GM12801 (cell line): ENCODE measurements around the gene CAMTA1.

Source experiments
- CTCF ChIP-seq: IDR thresholded peaks from one replicate; pipeline ENCODE4 v1.5.1; 2011; ENCODE audit warnings: control low read depth; ENCODE audit not compliant: insufficient read length; ENCODE audit errors: extremely low read depth

The CAMTA1 gene

GRCh38 chr1:7363450-7363849 is 578.2 kb downstream of the CAMTA1 start:
- TF ChIP-seq CTCF: no peak

- TF ChIP-seq CTCF: no peak
Measured at GRCh38 chr1:7365706-7366105, 580.5 kb downstream of the CAMTA1 start.

- TF ChIP-seq CTCF: no peak
Measured at GRCh38 chr1:7366286-7366954, 581.2 kb downstream of the CAMTA1 start.

- no peak for TF ChIP-seq CTCF
Measured at GRCh38 chr1:7366955-7367665, 581.9 kb downstream of the CAMTA1 start.

GRCh38 chr1:7369866-7370265 is 584.6 kb downstream of the CAMTA1 start:
- TF ChIP-seq CTCF: no peak

- TF ChIP-seq CTCF: no peak
Measured at GRCh38 chr1:7371926-7372325, 586.7 kb downstream of the CAMTA1 start.

GRCh38 chr1:7372477-7373120 is 587.3 kb downstream of the CAMTA1 start:
- no peak for TF ChIP-seq CTCF
